Uterus (tissue), 2 donors: ENCODE results near the gene ABLIM2.

Experiments used
- CTCF ChIP-seq, 4 experiments: fragments of 200-600 bp in 2 of 4; fragments of 450-650 bp in 2 of 4; sonication (generic) in 2 of 4; IDR thresholded peaks; one replicate each; pipeline ENCODE4 v1.5.1; 2016 to 2019; ENCODE audit warnings: antibody characterized with exemption in 4 of 4, mild to moderate bottlenecking in 2 of 4, moderate library complexity in 1 of 4
- POLR2A ChIP-seq, 2 donors: fragments of 450-650 bp; IDR thresholded peaks; one replicate each; pipeline ENCODE4 v1.6.1; 2016; ENCODE audit warnings: antibody characterized with exemption in 2 of 2, mild to moderate bottlenecking in 1 of 2, moderate library complexity in 1 of 2

- TF ChIP-seq CTCF (IDR thresholded peaks at IDR 0.05) (no peak), POLR2A (IDR thresholded peaks at IDR 0.05) (no peak)
Observed at GRCh38 chr4:8168232-8168631, 9.6 kb upstream of the ABLIM2 start.
